ENCODE measurements around the gene RABL3. TPM values are rescaled to one million over a fixed set of nuclear protein-coding genes. Genes with fewer than 3 reads are reported as not detected.

Gene RABL3
- total and polyA plus RNA-seq, 2 of the 4 experiments (the other 2 are of a cell fraction), result 5.3 to 17.0 TPM

GRCh38 chr3:120765830-120766493, 23.6 kb upstream of the RABL3 start:
- H3K27ac ChIP-seq (ENCODE audit: insufficient read depth, low read length), result no peak overlapping the region
- ChIA-PET POLR2A (ENCODE audit: unreplicated experiment) (no interaction called here), CTCF (interaction anchor here (0.9 kb wide), 1 partner anchor 23 kb away, joined by 4 read pairs; the partner anchor contains the start of gene GTF2E1)
- H2BK20ac ChIP-seq (ENCODE audit: low read depth, low read length), result no peak overlapping the region
- no peak overlapping the region for H3K4ac ChIP-seq (ENCODE audit: low read depth, low read length)
- peak overlapping the region; percentile 62; the same call in 1 of the 2 replicates for H3K4me2 ChIP-seq (ENCODE audit: low read depth, low read length)
- no peaks in the 10 kb centered on the region for H4K20me1 ChIP-seq (ENCODE audit: insufficient read depth, low read length)
- no peak overlapping the region for H2AK9ac ChIP-seq (replicated peaks; ENCODE audit: low read depth, low read length, poor library complexity)
- no peak for DNase-seq
- no peak overlapping the region for H4K91ac ChIP-seq (ENCODE audit: insufficient read depth, low read depth, low read length)
- H3K79me1 ChIP-seq (ENCODE audit: low read depth in 1 of 2, low read length in 2 of 2), result peaks cover 27 to 46% of the 10 kb centered on the region in 2 experiments
- H2BK120ac ChIP-seq (ENCODE audit: low read depth, low read length), result peak overlapping the region; percentile 56; the same call in 1 of the 2 replicates
- no peak overlapping the region for H4K8ac ChIP-seq (ENCODE audit: low read depth in 2 of 2, low read length in 2 of 2)
- H2AK5ac ChIP-seq (ENCODE audit: low read depth, low read length), result no peak overlapping the region
- dilution Hi-C loops (cut with HindIII; ENCODE audit: low sequenced_read_pairs, unreplicated experiment), result no loop called here
- H3K27me3 ChIP-seq (ENCODE audit: control insufficient read depth, insufficient read depth, low read length), result no peaks in the 10 kb centered on the region
- H3K9me1 ChIP-seq (ENCODE audit: insufficient read depth, low read length), result peaks cover 5% of the 10 kb centered on the region; the same call in 1 of the 2 replicates
- BruUV-seq (replicated peaks), result no TSS peak
- H4K5ac ChIP-seq (ENCODE audit: low read depth, low read length), result no peak overlapping the region
- H3K4me1 ChIP-seq (ENCODE audit: control insufficient read depth, insufficient read depth, low read length), result peaks cover 9% of the 10 kb centered on the region
- intact Hi-C loops (cut with micrococcal nuclease), result no loop called here
- no peak overlapping the region for H2AFZ ChIP-seq (replicated peaks; ENCODE audit: low read length, poor library complexity)
- in situ Hi-C loops (cut with MboI; ENCODE audit: low sequenced_read_pairs), result no loop called here
- no peak overlapping the region for H3K56ac ChIP-seq (ENCODE audit: extremely low read depth, insufficient read depth, low read length)
- H3K36me3 ChIP-seq (ENCODE audit: control insufficient read depth, insufficient read depth, low read length), result peaks cover 4% of the 10 kb centered on the region; the same call in 1 of the 2 replicates
- no peak overlapping the region for H3K18ac ChIP-seq (ENCODE audit: low read depth, low read length)
- no peak overlapping the region for H2BK15ac ChIP-seq (ENCODE audit: low read depth, low read length)
- no peak overlapping the region for H3K14ac ChIP-seq (replicated peaks; ENCODE audit: low read depth, low read length)
- no peak overlapping the region for H3K9ac ChIP-seq (ENCODE audit: low read depth, low read length)
- H3K9me3 ChIP-seq (ENCODE audit: control insufficient read depth, insufficient read depth, low read length), result no peaks in the 10 kb centered on the region
- TF ChIP-seq SMC3 (IDR thresholded peaks at IDR 0.05; ENCODE audit: low read depth, low read length) (no peak), MAZ (IDR thresholded peaks at IDR 0.05; ENCODE audit: borderline replicate concordance, low read depth, low read length) (no peak), RCOR1 (IDR thresholded peaks at IDR 0.05; ENCODE audit: insufficient replicate concordance, low read length) (no peak), RAD21 (IDR thresholded peaks at IDR 0.05; ENCODE audit: low read length) (no peak), MXI1 (IDR thresholded peaks at IDR 0.05; ENCODE audit: borderline replicate concordance, low read depth, low read length) (no peak), CEBPB (IDR thresholded peaks at IDR 0.05; ENCODE audit: low read depth, low read length) (no peak), FOS (IDR thresholded peaks at IDR 0.05; ENCODE audit: low read depth, low read length) (no peak), MAFK (IDR thresholded peaks at IDR 0.05; ENCODE audit: low read depth, low read length) (no peak), POLR2A (IDR thresholded peaks at IDR 0.05; ENCODE audit: low read depth, low read length) (no peak), RFX5 (IDR thresholded peaks at IDR 0.05; ENCODE audit: low read depth, low read length) (no peak), BHLHE40 (IDR thresholded peaks at IDR 0.05; ENCODE audit: low read depth, low read length) (no peak), CHD1 (IDR thresholded peaks at IDR 0.05; ENCODE audit: low read depth, low read length) (no peak)
- TF ChIP-seq, protein P1, sequence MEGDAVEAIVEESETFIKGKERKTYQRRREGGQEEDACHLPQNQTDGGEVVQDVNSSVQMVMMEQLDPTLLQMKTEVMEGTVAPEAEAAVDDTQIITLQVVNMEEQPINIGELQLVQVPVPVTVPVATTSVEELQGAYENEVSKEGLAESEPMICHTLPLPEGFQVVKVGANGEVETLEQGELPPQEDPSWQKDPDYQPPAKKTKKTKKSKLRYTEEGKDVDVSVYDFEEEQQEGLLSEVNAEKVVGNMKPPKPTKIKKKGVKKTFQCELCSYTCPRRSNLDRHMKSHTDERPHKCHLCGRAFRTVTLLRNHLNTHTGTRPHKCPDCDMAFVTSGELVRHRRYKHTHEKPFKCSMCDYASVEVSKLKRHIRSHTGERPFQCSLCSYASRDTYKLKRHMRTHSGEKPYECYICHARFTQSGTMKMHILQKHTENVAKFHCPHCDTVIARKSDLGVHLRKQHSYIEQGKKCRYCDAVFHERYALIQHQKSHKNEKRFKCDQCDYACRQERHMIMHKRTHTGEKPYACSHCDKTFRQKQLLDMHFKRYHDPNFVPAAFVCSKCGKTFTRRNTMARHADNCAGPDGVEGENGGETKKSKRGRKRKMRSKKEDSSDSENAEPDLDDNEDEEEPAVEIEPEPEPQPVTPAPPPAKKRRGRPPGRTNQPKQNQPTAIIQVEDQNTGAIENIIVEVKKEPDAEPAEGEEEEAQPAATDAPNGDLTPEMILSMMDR (conservative IDR thresholded peaks at IDR 0.05; ENCODE audit: low read depth, low read length), result no peak
- TF ChIP-seq, protein P2, sequence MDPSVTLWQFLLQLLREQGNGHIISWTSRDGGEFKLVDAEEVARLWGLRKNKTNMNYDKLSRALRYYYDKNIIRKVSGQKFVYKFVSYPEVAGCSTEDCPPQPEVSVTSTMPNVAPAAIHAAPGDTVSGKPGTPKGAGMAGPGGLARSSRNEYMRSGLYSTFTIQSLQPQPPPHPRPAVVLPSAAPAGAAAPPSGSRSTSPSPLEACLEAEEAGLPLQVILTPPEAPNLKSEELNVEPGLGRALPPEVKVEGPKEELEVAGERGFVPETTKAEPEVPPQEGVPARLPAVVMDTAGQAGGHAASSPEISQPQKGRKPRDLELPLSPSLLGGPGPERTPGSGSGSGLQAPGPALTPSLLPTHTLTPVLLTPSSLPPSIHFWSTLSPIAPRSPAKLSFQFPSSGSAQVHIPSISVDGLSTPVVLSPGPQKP (IDR thresholded peaks at IDR 0.05; ENCODE audit: borderline replicate concordance, low read depth, low read length), result no peak
- TF ChIP-seq, protein P3, sequence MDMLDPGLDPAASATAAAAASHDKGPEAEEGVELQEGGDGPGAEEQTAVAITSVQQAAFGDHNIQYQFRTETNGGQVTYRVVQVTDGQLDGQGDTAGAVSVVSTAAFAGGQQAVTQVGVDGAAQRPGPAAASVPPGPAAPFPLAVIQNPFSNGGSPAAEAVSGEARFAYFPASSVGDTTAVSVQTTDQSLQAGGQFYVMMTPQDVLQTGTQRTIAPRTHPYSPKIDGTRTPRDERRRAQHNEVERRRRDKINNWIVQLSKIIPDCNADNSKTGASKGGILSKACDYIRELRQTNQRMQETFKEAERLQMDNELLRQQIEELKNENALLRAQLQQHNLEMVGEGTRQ (IDR thresholded peaks at IDR 0.05; ENCODE audit: low read depth, low read length), result no peak
- H2BK5ac ChIP-seq (ENCODE audit: low read depth, low read length, poor library complexity, severe bottlenecking), result peak overlapping the region; percentile 40
- no peak for ATAC-seq (ENCODE audit: low read depth)
- H3K4me3 ChIP-seq (ENCODE audit: insufficient read depth, low read depth, low read length), result no peak overlapping the region
- no peak overlapping the region for H3K23ac ChIP-seq (ENCODE audit: low read depth, low read length)
